ENCODE measurements around the gene IL36RN.

Gene IL36RN

DNA sequence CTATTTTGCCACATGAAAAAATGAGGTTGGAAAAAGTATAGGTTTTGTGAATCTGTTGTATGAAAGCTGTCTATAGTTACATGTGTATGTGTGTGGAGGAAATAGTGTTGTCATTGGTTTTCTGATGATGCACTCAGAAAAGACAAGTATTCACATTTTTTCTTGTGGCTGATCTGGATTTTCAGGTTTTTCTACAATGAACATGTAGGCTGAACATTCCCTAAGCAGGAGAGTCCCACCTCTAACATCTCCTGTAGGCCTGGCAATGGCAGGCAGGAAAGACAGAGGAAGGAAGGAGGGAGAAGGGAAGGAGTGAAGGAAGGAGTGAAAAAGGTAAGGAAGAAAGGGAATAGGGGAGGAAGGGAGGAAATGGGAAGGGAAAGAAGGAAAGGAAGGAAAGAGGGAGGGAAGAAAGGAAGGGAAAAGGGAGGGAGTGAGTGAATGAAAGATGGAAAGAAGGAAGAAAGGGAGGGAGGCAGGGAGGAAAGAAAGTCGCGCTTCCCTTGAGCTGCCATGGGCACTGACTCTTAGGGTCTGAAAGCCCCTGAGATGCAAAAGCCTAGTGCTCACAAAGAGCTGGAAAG, 495 bp upstream of the IL36RN start:
- TF ChIP-seq GATA2 (IDR thresholded peaks at IDR 0.05; ENCODE audit: low read depth, low read length): no peak
- TF ChIP-seq GATA3 (IDR thresholded peaks at IDR 0.05; ENCODE audit: low read depth, low read length): no peak

DNA sequence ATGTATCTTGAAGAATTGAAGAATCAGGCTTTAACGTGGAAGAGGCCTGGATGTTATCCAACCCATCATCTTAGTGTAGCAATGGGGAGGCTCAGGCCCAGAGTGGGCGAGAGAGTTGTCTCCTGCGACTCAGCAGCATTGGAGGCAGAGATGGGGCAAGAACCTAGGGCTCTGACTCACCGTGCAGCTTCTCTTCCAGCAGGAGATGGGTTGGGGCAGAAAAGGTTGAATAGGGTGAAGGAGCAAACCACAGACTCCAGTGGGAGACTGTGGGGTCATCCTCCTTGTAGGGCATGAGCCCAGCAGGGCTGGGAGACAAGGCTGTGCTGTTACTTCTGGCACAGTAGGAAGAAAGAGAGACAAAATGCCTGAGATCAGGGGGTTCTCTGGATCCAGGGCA, 1.4 kb downstream of the IL36RN start:
- TF ChIP-seq GATA2 (IDR thresholded peaks at IDR 0.05; ENCODE audit: low read depth, low read length) (no peak), GATA3 (IDR thresholded peaks at IDR 0.05; ENCODE audit: low read depth, low read length) (no peak)

DNA sequence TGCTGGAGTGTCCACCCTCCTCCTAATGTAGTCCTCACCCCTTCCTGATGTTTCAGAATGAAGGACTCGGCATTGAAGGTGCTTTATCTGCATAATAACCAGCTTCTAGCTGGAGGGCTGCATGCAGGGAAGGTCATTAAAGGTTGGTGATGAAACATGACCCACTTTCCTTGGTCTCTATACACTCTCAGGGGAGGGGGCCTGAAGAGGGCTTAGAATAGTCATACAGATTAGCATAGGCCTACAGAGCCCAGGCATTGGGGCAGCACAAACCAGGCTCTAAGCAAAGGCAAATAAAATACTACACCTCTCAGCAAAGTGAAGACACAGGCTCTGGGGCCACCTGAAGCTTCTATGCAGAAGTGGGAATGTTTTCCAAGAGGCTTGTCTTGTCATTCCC, 1.8 kb downstream of the IL36RN start:
- TF ChIP-seq GATA3 (IDR thresholded peaks at IDR 0.05; ENCODE audit: low read depth, low read length): no peak
- TF ChIP-seq GATA2 (IDR thresholded peaks at IDR 0.05; ENCODE audit: low read depth, low read length): no peak

DNA sequence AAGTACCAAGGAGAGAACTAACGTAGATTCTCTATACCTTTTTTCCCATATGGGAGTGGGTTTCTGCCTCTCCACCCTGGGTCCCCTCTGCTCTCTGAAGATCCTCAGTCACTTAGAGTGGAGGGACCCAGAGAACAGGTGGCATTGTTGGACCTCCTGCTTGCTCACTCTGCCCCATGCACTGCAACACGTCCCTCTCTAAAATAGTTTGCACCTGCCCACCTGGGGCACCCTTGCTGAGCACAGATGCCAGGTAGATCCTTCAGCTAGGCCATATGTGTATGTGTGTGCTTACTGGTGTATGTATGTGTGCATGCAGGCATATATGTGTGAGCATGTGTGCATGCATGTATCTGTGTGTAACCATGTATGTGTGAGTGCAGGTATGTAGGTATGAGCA, 2.2 kb downstream of the IL36RN start:
- TF ChIP-seq GATA2 (IDR thresholded peaks at IDR 0.05; ENCODE audit: low read depth, low read length) (no peak), GATA3 (IDR thresholded peaks at IDR 0.05; ENCODE audit: low read depth, low read length) (no peak)

DNA sequence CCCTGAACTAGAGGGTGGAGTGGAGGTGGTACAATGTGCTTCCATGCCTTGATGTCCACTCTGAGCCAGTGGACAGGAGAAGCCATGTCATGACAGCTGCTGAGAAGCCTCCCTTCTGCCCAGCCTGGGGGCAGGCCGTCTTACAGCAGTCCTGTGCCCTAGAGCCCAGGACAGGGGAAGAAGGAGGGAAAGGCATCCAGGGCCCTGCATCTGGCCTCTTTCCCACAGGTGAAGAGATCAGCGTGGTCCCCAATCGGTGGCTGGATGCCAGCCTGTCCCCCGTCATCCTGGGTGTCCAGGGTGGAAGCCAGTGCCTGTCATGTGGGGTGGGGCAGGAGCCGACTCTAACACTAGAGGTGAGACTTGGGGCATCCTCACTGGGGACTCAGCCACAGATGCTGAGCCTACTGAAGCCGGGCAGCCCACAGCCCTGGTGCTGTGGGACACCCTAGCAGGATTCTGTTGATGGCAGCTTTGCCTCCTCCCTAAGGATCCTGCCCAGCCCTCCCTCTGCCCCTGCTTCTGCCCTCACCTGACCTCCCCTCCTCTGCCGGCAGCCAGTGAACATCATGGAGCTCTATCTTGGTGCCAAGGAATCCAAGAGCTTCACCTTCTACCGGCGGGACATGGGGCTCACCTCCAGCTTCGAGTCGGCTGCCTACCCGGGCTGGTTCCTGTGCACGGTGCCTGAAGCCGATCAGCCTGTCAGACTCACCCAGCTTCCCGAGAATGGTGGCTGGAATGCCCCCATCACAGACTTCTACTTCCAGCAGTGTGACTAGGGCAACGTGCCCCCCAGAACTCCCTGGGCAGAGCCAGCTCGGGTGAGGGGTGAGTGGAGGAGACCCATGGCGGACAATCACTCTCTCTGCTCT, 3.1 kb downstream of the IL36RN start:
- no peak for TF ChIP-seq GATA2 (IDR thresholded peaks at IDR 0.05; ENCODE audit: low read depth, low read length)
- no peak for TF ChIP-seq GATA3 (IDR thresholded peaks at IDR 0.05; ENCODE audit: low read depth, low read length)

DNA sequence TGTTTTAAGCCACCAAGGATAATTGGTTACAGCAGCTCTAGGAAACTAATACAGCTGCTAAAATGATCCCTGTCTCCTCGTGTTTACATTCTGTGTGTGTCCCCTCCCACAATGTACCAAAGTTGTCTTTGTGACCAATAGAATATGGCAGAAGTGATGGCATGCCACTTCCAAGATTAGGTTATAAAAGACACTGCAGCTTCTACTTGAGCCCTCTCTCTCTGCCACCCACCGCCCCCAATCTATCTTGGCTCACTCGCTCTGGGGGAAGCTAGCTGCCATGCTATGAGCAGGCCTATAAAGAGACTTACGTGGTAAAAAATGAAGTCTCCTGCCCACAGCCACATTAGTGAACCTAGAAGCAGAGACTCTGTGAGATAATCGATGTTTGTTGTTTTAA, 5.3 kb downstream of the IL36RN start:
- TF ChIP-seq GATA2 (IDR thresholded peaks at IDR 0.05; ENCODE audit: low read depth, low read length) (no peak), GATA3 (IDR thresholded peaks at IDR 0.05; ENCODE audit: low read depth, low read length) (no peak)

DNA sequence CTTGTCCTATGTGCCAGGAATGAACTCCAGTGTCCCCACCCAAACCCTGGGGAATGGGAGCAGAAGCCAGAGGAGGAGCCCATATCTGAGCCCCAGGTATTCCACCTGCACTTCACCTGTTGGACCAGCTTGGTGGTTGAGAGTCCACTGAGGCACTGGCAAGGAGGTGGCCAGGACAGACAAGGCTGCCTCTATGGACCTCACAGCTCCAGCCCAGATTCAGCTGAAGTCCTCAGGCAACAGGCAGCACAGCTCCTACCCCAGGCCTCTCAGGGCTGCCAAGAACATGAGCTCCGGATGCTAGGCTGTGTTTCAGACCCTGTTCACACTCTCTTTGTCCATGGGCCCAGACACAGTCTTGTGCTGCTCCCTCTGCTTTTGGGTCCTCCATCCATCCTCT, 5.9 kb downstream of the IL36RN start:
- no peak for TF ChIP-seq GATA2 (IDR thresholded peaks at IDR 0.05; ENCODE audit: low read depth, low read length)
- no peak for TF ChIP-seq GATA3 (IDR thresholded peaks at IDR 0.05; ENCODE audit: low read depth, low read length)

DNA sequence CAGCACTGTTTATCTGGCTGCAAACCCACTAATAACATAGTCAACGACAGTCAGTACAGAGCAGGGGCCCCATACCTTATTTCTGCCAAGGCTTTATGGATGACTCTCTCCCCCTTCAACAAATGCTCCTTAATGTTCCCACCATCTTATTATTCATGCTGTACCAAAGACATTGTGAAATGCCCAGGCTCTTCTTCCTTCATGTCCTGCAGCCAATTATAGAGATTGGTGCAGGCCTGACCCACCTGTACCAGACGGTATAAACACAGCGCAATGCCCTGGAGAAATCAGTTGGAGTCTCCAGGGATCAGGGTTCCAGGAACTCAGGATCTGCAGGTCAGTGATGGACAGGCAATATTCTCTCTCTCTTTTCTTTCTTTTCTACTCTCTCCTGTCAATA, 8.7 kb downstream of the IL36RN start, which contains the start of gene IL1F10:
Gene IL1F10, plus strand, starts transcription at position 290 of the 400 bp plus-strand sequence. CDS start 4,769 bp downstream, outside the sequence.
- TF ChIP-seq GATA2 (IDR thresholded peaks at IDR 0.05; ENCODE audit: low read depth, low read length) (no peak), GATA3 (IDR thresholded peaks at IDR 0.05; ENCODE audit: low read depth, low read length) (no peak)

DNA sequence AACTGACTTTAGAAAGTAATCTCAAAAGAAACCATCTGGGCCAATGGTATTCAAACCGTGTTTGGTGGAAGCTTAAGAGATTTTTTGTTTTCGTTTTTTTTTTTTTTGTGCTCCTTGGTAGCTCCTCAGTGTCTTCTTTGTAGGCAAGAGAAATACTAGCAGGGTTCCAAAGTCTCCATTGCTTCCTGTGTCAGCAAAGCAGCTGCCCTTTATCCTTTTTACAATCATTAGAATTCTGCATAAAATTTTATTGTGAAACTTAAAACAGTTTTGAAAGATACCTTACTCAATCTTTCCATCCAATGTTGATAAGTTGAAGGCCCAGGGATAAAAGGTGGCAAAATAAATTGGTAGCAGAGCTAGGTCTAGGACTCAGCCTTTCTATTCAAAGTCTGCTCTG, 9.3 kb downstream of the IL36RN start:
- no peak for TF ChIP-seq GATA3 (IDR thresholded peaks at IDR 0.05; ENCODE audit: low read depth, low read length)

DNA sequence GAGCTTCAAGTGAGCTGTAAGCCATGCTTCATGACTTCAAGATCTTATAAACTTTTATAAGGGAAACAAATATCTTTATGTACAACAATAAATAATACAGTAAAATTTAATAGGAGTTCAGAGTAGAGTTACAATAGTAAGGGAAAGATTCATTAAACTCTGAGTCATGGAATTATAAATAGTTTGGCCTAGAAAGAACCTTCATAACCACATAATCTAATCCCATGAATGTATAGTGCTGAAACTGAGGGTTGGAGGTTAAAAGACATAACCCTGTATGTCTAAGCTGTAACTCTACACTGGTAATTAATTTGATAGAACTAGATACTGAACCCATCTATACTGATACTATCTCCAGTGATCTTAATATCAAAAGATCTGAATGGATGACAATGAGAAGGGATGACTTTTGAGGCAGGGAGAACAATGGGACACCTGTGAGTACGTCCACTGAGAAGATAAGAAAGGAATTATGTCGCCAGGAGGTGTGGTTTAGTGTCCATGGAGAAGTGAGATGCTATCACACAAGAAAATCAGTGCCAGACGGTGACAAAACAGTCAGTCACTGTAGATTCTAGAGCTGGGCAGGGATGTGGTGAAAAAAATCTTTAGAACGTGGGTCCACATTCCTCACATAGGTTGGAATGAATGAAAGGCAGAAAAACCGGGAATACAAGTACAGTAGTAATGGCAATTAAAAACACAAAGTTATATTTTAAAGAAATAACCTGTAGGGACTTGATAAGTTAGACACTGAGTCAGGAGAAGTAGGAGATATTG, 9.9 kb downstream of the IL36RN start:
- TF ChIP-seq GATA2 (IDR thresholded peaks at IDR 0.05; ENCODE audit: low read depth, low read length) (no peak), GATA3 (IDR thresholded peaks at IDR 0.05; ENCODE audit: low read depth, low read length) (no peak)

DNA sequence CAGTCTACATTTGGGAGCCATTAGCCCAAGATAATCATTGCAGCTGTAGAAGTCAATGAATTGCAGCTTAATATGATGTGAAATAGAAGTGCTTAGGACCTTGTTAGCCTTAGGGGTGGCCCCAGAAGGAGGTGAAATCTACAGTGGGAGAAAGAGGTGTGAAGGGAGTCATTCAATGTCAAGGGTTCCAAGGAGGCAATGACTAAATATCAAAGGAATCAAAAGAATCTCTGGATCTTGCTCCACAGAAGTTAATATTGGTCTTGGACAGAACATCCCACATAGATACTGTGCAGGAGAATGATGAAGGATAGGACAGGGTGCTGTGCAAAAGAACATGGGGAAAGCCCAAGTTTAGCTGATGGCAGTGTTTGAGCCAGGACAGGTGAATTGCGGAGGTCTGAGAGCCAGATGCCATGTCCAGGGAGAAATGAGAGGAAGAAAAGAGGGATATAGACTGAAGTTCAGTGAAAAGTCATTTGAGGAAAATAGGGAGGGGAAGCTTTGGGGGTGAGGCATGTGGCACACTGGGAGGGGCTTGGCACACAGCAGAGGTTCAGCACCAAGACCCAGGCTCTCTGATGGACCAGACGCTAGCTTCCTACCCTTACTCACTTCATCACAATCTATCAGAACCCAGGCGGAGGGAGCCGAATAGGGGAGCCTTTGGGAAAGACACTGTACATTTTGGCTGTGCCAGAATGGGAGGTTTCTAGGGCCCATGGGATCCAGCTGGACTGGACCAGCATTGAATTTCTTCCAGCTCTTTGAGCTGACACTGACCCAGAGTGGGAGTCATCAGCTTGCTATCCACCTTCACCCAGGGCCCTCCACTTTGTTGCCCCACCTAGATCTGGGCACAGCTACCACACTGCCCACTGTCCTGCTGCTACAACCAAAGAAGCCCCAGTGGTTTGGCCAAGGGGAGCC, 10.9 kb downstream of the IL36RN start:
- TF ChIP-seq GATA3 (IDR thresholded peaks at IDR 0.05; ENCODE audit: low read depth, low read length): no peak
- TF ChIP-seq GATA2 (IDR thresholded peaks at IDR 0.05; ENCODE audit: low read depth, low read length): no peak

DNA sequence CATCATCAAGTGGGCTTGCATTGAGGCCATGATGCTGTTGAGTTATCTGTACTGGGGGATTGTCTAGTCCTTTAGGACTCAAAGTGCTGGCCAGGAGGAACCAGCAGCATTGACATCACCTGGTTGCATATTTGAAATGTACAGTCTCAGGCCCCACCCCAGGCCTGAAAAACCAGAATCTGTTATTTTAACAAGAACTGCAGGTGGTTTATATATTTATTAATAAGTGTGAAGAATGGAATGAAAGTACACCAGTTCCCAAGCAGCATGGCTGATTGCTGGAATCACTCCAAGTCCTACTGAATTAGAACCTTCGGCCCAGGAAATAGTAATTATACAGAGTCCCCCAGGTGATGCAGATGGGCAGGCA, 11.6 kb downstream of the IL36RN start:
- TF ChIP-seq GATA3 (IDR thresholded peaks at IDR 0.05; ENCODE audit: low read depth, low read length) (no peak), GATA2 (IDR thresholded peaks at IDR 0.05; ENCODE audit: low read depth, low read length) (no peak)

DNA sequence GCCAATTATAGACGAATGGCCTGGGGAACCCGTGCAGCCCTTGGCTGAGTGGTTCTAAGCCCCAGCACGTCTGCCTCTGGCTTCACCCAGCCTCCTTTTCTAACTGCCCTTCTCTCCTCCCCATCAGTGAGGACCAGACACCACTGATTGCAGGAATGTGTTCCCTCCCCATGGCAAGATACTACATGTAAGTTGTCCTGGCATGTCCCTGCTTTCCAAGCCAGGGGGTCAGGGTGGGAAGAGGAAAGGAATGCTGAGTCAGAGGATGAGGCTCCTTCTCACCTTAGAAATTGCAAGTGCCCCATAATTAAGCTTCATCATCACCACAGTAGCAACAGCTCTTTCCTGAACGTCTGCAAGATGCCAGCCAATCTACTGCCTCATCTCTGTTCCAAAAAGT, 13.6 kb downstream of the IL36RN start:
- TF ChIP-seq GATA3 (IDR thresholded peaks at IDR 0.05; ENCODE audit: low read depth, low read length) (no peak), GATA2 (IDR thresholded peaks at IDR 0.05; ENCODE audit: low read depth, low read length) (no peak)

Data from SH-SY5Y (cell line).